ENCODE results near the gene FRMPD1.
A peak's percentile ranks its signal among the peaks of the same experiment; 100 is the strongest.

Gene FRMPD1

GRCh38 chr9:37769306-37769705, 118.6 kb downstream of the FRMPD1 start:
- no peak for DNase-seq (ENCODE audit: low read depth, low spot score)
- no peak overlapping the region for H3K27ac ChIP-seq

- H3K27ac ChIP-seq = no peak overlapping the region
- DNase-seq (ENCODE audit: low read depth, low spot score) = no peak
These were observed 119.2 kb downstream of the FRMPD1 start for GRCh38 chr9:37769995-37770394.

- no peak overlapping the region for H3K27ac ChIP-seq
- no peak for DNase-seq (ENCODE audit: low read depth, low spot score)
These were observed 124.6 kb downstream of the FRMPD1 start for GRCh38 chr9:37775216-37775919.

- DNase-seq (ENCODE audit: low read depth, low spot score) = no peak
- peak overlapping the region; percentile 21 for H3K27ac ChIP-seq
These were observed 125.6 kb downstream of the FRMPD1 start for GRCh38 chr9:37776328-37776727.

GRCh38 chr9:37778534-37778933, 127.8 kb downstream of the FRMPD1 start:
- H3K27ac ChIP-seq = peak overlapping the region; percentile 37
- DNase-seq (ENCODE audit: low read depth, low spot score) = no peak

GRCh38 chr9:37784291-37784615, 133.5 kb downstream of the FRMPD1 start:
- peak overlapping the region; percentile 63 for H3K27ac ChIP-seq
- no peak for DNase-seq (ENCODE audit: low read depth, low spot score)

- peak; percentile 56 for DNase-seq (ENCODE audit: low read depth, low spot score)
These were observed 134.1 kb downstream of the FRMPD1 start, which contains the start of gene EXOSC3 for GRCh38 chr9:37784616-37785483. Gene EXOSC3 (minus strand): TSS chr9:37785064. CDS start chr9:37785044, 20 bp downstream.

GRCh38 chr9:37787059-37787458, 136.3 kb downstream of the FRMPD1 start:
- DNase-seq (ENCODE audit: low read depth, low spot score) = no peak
- no peak overlapping the region for H3K27ac ChIP-seq

More at GRCh38 chr9:37784616-37785483, 134.1 kb downstream of the FRMPD1 start, which contains the start of gene EXOSC3:
- H3K27ac ChIP-seq = peak within 1 kb of the TSS; percentile 63

GRCh38 chr9:37788332-37788731, 137.6 kb downstream of the FRMPD1 start:
- no peak overlapping the region for H3K27ac ChIP-seq
- no peak for DNase-seq (ENCODE audit: low read depth, low spot score)

GRCh38 chr9:37790096-37790495, 139.3 kb downstream of the FRMPD1 start:
- H3K27ac ChIP-seq = no peak overlapping the region
- DNase-seq (ENCODE audit: low read depth, low spot score) = no peak

GRCh38 chr9:37792122-37792521, 141.4 kb downstream of the FRMPD1 start:
- no peak overlapping the region for H3K27ac ChIP-seq
- no peak for DNase-seq (ENCODE audit: low read depth, low spot score)

- DNase-seq (ENCODE audit: low read depth, low spot score) = no peak
These were observed 145.5 kb downstream of the FRMPD1 start for GRCh38 chr9:37796232-37796631.

More at GRCh38 chr9:37796232-37796631, 145.5 kb downstream of the FRMPD1 start:
- H3K27ac ChIP-seq = no peak overlapping the region
